ENCODE data around the gene CTTNBP2. TPM values are rescaled to one million over a fixed set of nuclear protein-coding genes. Genes with fewer than 3 reads are reported as not detected.

Gene CTTNBP2
- total and polyA plus RNA-seq, 10 donors = 0.68 to 15.1 (median 8.5) TPM

- Histone ChIP-seq H3K27me3 (replicated peaks in 1 of 7) (no peaks in the 10 kb centered on the region), H3K4me1 (no peaks in the 10 kb centered on the region), H3K4me3 (no peak overlapping the region), H3K9me3 (no peaks in the 10 kb centered on the region), H3K36me3 (no peaks in the 10 kb centered on the region), H3K27ac (no peak overlapping the region)
- DNase-seq = no peak
- intact Hi-C loops (cut with DNase I; ENCODE audit: low total_unique reads) = no loop called here
- 89 to 91% (median 90%) methylated on average over 2 of the region's 2 CpGs for WGBS, 5 donors
- TF ChIP-seq, protein P1, sequence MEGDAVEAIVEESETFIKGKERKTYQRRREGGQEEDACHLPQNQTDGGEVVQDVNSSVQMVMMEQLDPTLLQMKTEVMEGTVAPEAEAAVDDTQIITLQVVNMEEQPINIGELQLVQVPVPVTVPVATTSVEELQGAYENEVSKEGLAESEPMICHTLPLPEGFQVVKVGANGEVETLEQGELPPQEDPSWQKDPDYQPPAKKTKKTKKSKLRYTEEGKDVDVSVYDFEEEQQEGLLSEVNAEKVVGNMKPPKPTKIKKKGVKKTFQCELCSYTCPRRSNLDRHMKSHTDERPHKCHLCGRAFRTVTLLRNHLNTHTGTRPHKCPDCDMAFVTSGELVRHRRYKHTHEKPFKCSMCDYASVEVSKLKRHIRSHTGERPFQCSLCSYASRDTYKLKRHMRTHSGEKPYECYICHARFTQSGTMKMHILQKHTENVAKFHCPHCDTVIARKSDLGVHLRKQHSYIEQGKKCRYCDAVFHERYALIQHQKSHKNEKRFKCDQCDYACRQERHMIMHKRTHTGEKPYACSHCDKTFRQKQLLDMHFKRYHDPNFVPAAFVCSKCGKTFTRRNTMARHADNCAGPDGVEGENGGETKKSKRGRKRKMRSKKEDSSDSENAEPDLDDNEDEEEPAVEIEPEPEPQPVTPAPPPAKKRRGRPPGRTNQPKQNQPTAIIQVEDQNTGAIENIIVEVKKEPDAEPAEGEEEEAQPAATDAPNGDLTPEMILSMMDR (IDR thresholded peaks at IDR 0.05 in 8 of 11, conservative IDR thresholded peaks at IDR 0.05 in 3 of 11) = no peak
- no peak for TF ChIP-seq POLR2AphosphoS5 (IDR thresholded peaks at IDR 0.05)
- no peak for TF ChIP-seq POLR2A (IDR thresholded peaks at IDR 0.05)
These were observed 48.6 kb downstream of the CTTNBP2 start for GRCh38 chr7:117824592-117824991.

GRCh38 chr7:117819558-117819957, 53.7 kb downstream of the CTTNBP2 start:
- Histone ChIP-seq H3K27ac (no peak overlapping the region), H3K27me3 (replicated peaks in 1 of 7) (no peaks in the 10 kb centered on the region), H3K4me1 (no peaks in the 10 kb centered on the region), H3K36me3 (no peaks in the 10 kb centered on the region), H3K4me3 (no peak overlapping the region), H3K9me3 (no peaks in the 10 kb centered on the region)
- intact Hi-C loops (cut with DNase I; ENCODE audit: low total_unique reads) = no loop called here
- TF ChIP-seq POLR2A (IDR thresholded peaks at IDR 0.05) (no peak), POLR2AphosphoS5 (IDR thresholded peaks at IDR 0.05) (no peak)
- TF ChIP-seq, protein P1 (IDR thresholded peaks at IDR 0.05 in 8 of 11, conservative IDR thresholded peaks at IDR 0.05 in 3 of 11) = no peak
- WGBS, 5 donors = 88 to 94% (median 93%) methylated on average over 2 of the region's 2 CpGs
- DNase-seq = no peak

- H3K4me1 ChIP-seq = no peaks in the 10 kb centered on the region
- no peak overlapping the region for H3K27ac ChIP-seq
- TF ChIP-seq, protein P1 (IDR thresholded peaks at IDR 0.05 in 8 of 11, conservative IDR thresholded peaks at IDR 0.05 in 3 of 11) = no peak
- no peak for TF ChIP-seq POLR2A (IDR thresholded peaks at IDR 0.05)
- no peak for TF ChIP-seq POLR2AphosphoS5 (IDR thresholded peaks at IDR 0.05)
- H3K9me3 ChIP-seq = no peaks in the 10 kb centered on the region
- no peak for DNase-seq
- H3K36me3 ChIP-seq = no peaks in the 10 kb centered on the region
- intact Hi-C loops (cut with DNase I; ENCODE audit: low total_unique reads) = no loop called here
- 89 to 100% (median 97%) methylated on average over 2 of the region's 2 CpGs for whole genome bisulfite sequencing, 5 donors
- H3K4me3 ChIP-seq = no peak overlapping the region
- H3K27me3 ChIP-seq (replicated peaks in 1 of 7) = no peaks in the 10 kb centered on the region
These were observed 55.0 kb downstream of the CTTNBP2 start for GRCh38 chr7:117818232-117818631.

- 64 to 89% (median 79%) methylated on average over 7 of the region's 7 CpGs for WGBS, 5 donors
- intact Hi-C loops (cut with DNase I; ENCODE audit: low total_unique reads) = no loop called here
- H3K4me1 ChIP-seq = no peaks in the 10 kb centered on the region
- no peak overlapping the region for H3K27ac ChIP-seq
- no peaks in the 10 kb centered on the region for H3K9me3 ChIP-seq
- no peaks in the 10 kb centered on the region for H3K36me3 ChIP-seq
- no peak overlapping the region for H3K4me3 ChIP-seq
- DNase-seq = no peak
- no peaks in the 10 kb centered on the region for H3K27me3 ChIP-seq (replicated peaks in 1 of 7)
- TF ChIP-seq, protein P1 (IDR thresholded peaks at IDR 0.05 in 8 of 11, conservative IDR thresholded peaks at IDR 0.05 in 3 of 11) = no peak
- no peak for TF ChIP-seq POLR2AphosphoS5 (IDR thresholded peaks at IDR 0.05)
- no peak for TF ChIP-seq POLR2A (IDR thresholded peaks at IDR 0.05)
These were observed 56.5 kb downstream of the CTTNBP2 start for GRCh38 chr7:117816727-117817126.

All from spleen (tissue), 11 donors.